Spleen (tissue), 11 donors: ENCODE results near the gene FOXP1. TPM values are rescaled to one million over a fixed set of nuclear protein-coding genes. Genes with fewer than 3 reads are reported as not detected.

Experiments used
- DNase-seq: peaks from one replicate; pipeline ENCODE4 v3.0.0-alpha.2; 2020
- H3K27ac ChIP-seq, 8 donors: fragments of 200-600 bp; sonication (generic) in 7 of 8; 1 replicate in 4 of 8; 2 replicates in 4 of 8; pipeline versions ENCODE4 v1.5.0 to v1.8.0; 2016 to 2021; ENCODE audit warnings: inconsistent platforms in 4 of 8, mild to moderate bottlenecking in 4 of 8, moderate library complexity in 1 of 8
- H3K27me3 ChIP-seq, 7 donors: fragments of 200-600 bp; sonication (generic) in 6 of 7; replicated peaks in 1 of 7; 1 replicate in 4 of 7; 2 replicates in 3 of 7; pipeline versions ENCODE4 v1.5.0 to v1.8.0; 2016 to 2021; ENCODE audit warnings: inconsistent platforms in 3 of 7, mild to moderate bottlenecking in 1 of 7
- H3K36me3 ChIP-seq, 6 donors: fragments of 200-600 bp; sonication (generic) in 5 of 6; 1 replicate in 4 of 6; 2 replicates in 2 of 6; pipeline versions ENCODE4 v1.5.0 to v1.8.0; 2016 to 2021; ENCODE audit warnings: inconsistent platforms in 2 of 6
- H3K4me1 ChIP-seq, 6 donors: fragments of 200-600 bp; sonication (generic) in 5 of 6; 1 replicate in 3 of 6; 2 replicates in 3 of 6; pipeline versions ENCODE4 v1.5.0 to v1.8.0; 2016 to 2021; ENCODE audit warnings: inconsistent platforms in 3 of 6
- H3K4me3 ChIP-seq, 8 donors: fragments of 200-600 bp; sonication (generic) in 7 of 8; 1 replicate in 4 of 8; 2 replicates in 4 of 8; pipeline versions ENCODE4 v1.5.0 to v1.8.0; 2016 to 2021; ENCODE audit warnings: inconsistent platforms in 4 of 8, mild to moderate bottlenecking in 4 of 8, moderate library complexity in 2 of 8
- H3K9me3 ChIP-seq, 8 donors: fragments of 200-600 bp; sonication (generic) in 7 of 8; 1 replicate in 4 of 8; 2 replicates in 4 of 8; pipeline versions ENCODE4 v1.5.0 to v1.8.0; 2016 to 2021; ENCODE audit warnings: inconsistent platforms in 4 of 8
- CTCF ChIP-seq, 11 experiments: fragments of 200-600 bp in 7 of 11; fragments of 450-650 bp in 4 of 11; sonication (generic) in 4 of 11; IDR thresholded peaks in 8 of 11; conservative IDR thresholded peaks in 3 of 11; 1 replicate in 7 of 11; 2 replicates in 4 of 11; pipeline versions ENCODE4 v1.4.0 to v1.8.0; 2016 to 2021; ENCODE audit warnings: antibody characterized with exemption in 11 of 11, inconsistent platforms in 4 of 11, mild to moderate bottlenecking in 1 of 11
- POLR2A ChIP-seq, 3 donors: fragments of 450-650 bp; IDR thresholded peaks; one replicate each; pipeline ENCODE4 v1.5.1; 2017; ENCODE audit warnings: antibody characterized with exemption in 3 of 3, mild to moderate bottlenecking in 1 of 3
- POLR2AphosphoS5 ChIP-seq, 3 donors: sonication (generic); formaldehyde crosslinking; IDR thresholded peaks; one replicate each; pipeline ENCODE4 v1.5.1; 2017; ENCODE audit warnings: antibody characterized with exemption in 3 of 3
- WGBS, 5 donors: extraction: QIAGEN DNeasy Blood & Tissue Kit in 3 of 5; methylation state at CpG; one replicate each; pipeline versions ENCODE4 v1.1.5 to v1.1.7; 2013 to 2018; 5-methylcytosine and 5-hydroxymethylcytosine counted together
- intact Hi-C: fragments of 100-400 bp; cut with DNase I; formaldehyde crosslinking; loops from one replicate; pipeline ENCODE4 v1.15.0; 2023; ENCODE audit warnings: low total_unique reads
- polyA plus RNA-seq, 3 donors: library from polyadenylated mRNA; stranded (reverse); fragments of 200-250 nt; gene quantifications; one replicate each; pipeline ENCODE4 v1.2.1, GENCODE V29; 2013
- total RNA-seq, 7 donors: library from RNA; depleted of rRNA in 3 of 7; stranded (reverse); fragments of >200 nt in 3 of 7; fragmentation: NEBNext Ultra II Directional in 4 of 7; extraction: Animal tissue kit (Norgen Biotek cat#: 25700) in 4 of 7; gene quantifications; one replicate each; pipeline versions ENCODE4 v1.1.0 to v1.2.1, GENCODE V29; 2016 to 2021
- donor health status: healthy with polysubstance abuse.
- donor health status: DM: no; HTN: no; CAD: no; lungs with moderate emphysema.
- donor health status: DM: no; HTN: no; CAD: no.
- donor health status: Bipolar disorder and iron deficiency.
- donor health status: healthy.
- donor health status: DM: no; HTN: no; CAD: no.
- donor health status: DM: yes; HTN: yes; CAD: no.

Gene FOXP1
- total and polyA plus RNA-seq, 10 donors: 11.1 to 202 (median 153) TPM

GRCh38 chr3:70943886-70944285 is 639.6 kb downstream of the FOXP1 start:
- H3K36me3 ChIP-seq: no peaks in the 10 kb centered on the region
- H3K27me3 ChIP-seq: peaks cover 0 to 4% (median 0%) of the 10 kb centered on the region in 7 donors
- TF ChIP-seq POLR2A (IDR thresholded peaks at IDR 0.05) (no peak), POLR2AphosphoS5 (IDR thresholded peaks at IDR 0.05) (no peak), CTCF (IDR thresholded peaks at IDR 0.05 in 8 of 11, conservative IDR thresholded peaks at IDR 0.05 in 3 of 11) (no peak)
- H3K4me3 ChIP-seq: no peak overlapping the region
- intact Hi-C loops: no loop called here
- no peaks in the 10 kb centered on the region for H3K9me3 ChIP-seq
- 85 to 97% (median 95%) methylated on average over 3 of the region's 3 CpGs for WGBS, 5 donors
- no peak for DNase-seq
- H3K4me1 ChIP-seq: no peaks in the 10 kb centered on the region
- H3K27ac ChIP-seq: no peak overlapping the region

- H3K9me3 ChIP-seq: no peaks in the 10 kb centered on the region
- no peak overlapping the region for H3K4me3 ChIP-seq
- no peak for TF ChIP-seq POLR2A (IDR thresholded peaks at IDR 0.05)
- intact Hi-C loops: no loop called here
- H3K27ac ChIP-seq: no peak overlapping the region
- 73 to 89% (median 88%) methylated on average over 7 of the region's 7 CpGs for WGBS, 5 donors
- no peak for DNase-seq
- H3K4me1 ChIP-seq: no peaks in the 10 kb centered on the region
- H3K36me3 ChIP-seq: no peaks in the 10 kb centered on the region
- H3K27me3 ChIP-seq: no peaks in the 10 kb centered on the region
Observed at GRCh38 chr3:70933105-70933810, 650.3 kb downstream of the FOXP1 start.

GRCh38 chr3:70930066-70930465 is 653.5 kb downstream of the FOXP1 start:
- Histone ChIP-seq H3K4me1 (no peaks in the 10 kb centered on the region), H3K27me3 (no peaks in the 10 kb centered on the region), H3K36me3 (no peaks in the 10 kb centered on the region), H3K9me3 (no peaks in the 10 kb centered on the region), H3K27ac (no peak overlapping the region), H3K4me3 (no peak overlapping the region)
- no peak for DNase-seq
- intact Hi-C loops: no loop called here
- TF ChIP-seq POLR2A (IDR thresholded peaks at IDR 0.05) (no peak), POLR2AphosphoS5 (IDR thresholded peaks at IDR 0.05) (no peak), CTCF (IDR thresholded peaks at IDR 0.05 in 8 of 11, conservative IDR thresholded peaks at IDR 0.05 in 3 of 11) (no peak)
- 93 to 98% (median 97%) methylated on average over 4 of the region's 4 CpGs for WGBS, 5 donors

GRCh38 chr3:70927239-70927638 is 656.3 kb downstream of the FOXP1 start:
- TF ChIP-seq POLR2AphosphoS5 (IDR thresholded peaks at IDR 0.05) (no peak), POLR2A (IDR thresholded peaks at IDR 0.05) (no peak), CTCF (IDR thresholded peaks at IDR 0.05 in 8 of 11, conservative IDR thresholded peaks at IDR 0.05 in 3 of 11) (no peak)
- H3K4me1 ChIP-seq: no peaks in the 10 kb centered on the region
- H3K36me3 ChIP-seq: no peaks in the 10 kb centered on the region
- no peak for DNase-seq
- H3K27ac ChIP-seq: no peak overlapping the region
- no peaks in the 10 kb centered on the region for H3K27me3 ChIP-seq
- no peak overlapping the region for H3K4me3 ChIP-seq
- intact Hi-C loops: no loop called here
- H3K9me3 ChIP-seq: peaks cover 0 to 4% (median 0%) of the 10 kb centered on the region in 8 donors
- WGBS, 5 donors: 95 to 99% (median 97%) methylated on average over 4 of the region's 4 CpGs
